OCI-LY1 (cell line): ENCODE measurements around the gene GPBAR1.

Source experiments
- CTCF ChIP-seq: fragments of 200-600 bp; sonication (generic), shearing (Covaris generic); IDR thresholded peaks from 2 replicates; pipeline ENCODE4 v1.5.1; 2017; ENCODE audit warnings: mild to moderate bottlenecking, antibody characterized with exemption, low read length, moderate library complexity, mixed read lengths
- EZH2 ChIP-seq: fragments of 200-600 bp; sonication (generic), shearing (Covaris generic); IDR thresholded peaks from 2 replicates; pipeline ENCODE4 v1.8.0; 2017; ENCODE audit warnings: borderline replicate concordance, mixed run types, mild to moderate bottlenecking, antibody characterized with exemption, low read length, moderate library complexity, mixed read lengths

- TF ChIP-seq CTCF, result no peak
- no peak for TF ChIP-seq EZH2
Observed at GRCh38 chr2:218260166-218260565, 649 bp upstream of the GPBAR1 start.
